GM18517 (cell line): ENCODE results near the gene ASCC1.
"Not testable (repeated sequence)": the region's sequence is repeated elsewhere in the genome, so short reads cannot be mapped to it uniquely, and the experiment has no call there.

Source experiments
- ATAC-seq: cut with Tn5 transposase; IDR thresholded peaks from one replicate; pipeline ENCODE4 v1.9.1; 2021; ENCODE audit warnings: mild to moderate bottlenecking, moderate library complexity; ENCODE audit not compliant: unreplicated experiment

Gene ASCC1

DNA sequence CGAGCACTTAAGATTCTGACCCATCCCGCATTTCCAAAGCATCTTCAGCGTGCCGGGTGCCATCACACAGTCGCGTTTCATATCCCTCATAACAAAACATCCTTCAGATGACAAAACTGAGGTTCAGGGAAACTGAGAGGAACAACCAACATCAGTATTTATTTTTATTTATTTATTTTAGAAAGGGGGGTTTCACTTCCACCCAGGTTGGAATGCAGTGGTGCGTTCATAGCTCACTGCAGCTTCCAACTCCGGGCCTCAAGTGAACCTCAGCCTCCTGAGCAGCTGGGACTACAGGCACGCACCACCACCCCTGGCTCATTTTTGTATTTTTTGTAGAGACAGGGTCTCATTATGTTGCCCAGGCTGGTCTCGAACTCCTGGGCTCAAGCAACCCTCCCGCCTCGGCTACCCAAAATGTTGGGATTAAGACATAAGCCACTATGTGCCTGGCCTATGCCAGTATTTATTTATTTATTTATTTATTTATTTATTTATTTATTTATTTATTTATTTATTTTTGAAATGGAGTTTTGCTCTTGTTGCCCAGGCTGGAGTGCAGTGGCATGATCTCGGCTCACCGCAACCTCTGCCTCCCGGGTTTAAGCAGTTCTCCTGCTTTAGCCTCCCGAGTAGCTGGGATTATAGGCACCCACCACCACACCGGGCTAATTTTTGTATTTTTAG is 33.2 kb upstream of the ASCC1 start:
- ATAC-seq, result not testable (repeated sequence)

DNA sequence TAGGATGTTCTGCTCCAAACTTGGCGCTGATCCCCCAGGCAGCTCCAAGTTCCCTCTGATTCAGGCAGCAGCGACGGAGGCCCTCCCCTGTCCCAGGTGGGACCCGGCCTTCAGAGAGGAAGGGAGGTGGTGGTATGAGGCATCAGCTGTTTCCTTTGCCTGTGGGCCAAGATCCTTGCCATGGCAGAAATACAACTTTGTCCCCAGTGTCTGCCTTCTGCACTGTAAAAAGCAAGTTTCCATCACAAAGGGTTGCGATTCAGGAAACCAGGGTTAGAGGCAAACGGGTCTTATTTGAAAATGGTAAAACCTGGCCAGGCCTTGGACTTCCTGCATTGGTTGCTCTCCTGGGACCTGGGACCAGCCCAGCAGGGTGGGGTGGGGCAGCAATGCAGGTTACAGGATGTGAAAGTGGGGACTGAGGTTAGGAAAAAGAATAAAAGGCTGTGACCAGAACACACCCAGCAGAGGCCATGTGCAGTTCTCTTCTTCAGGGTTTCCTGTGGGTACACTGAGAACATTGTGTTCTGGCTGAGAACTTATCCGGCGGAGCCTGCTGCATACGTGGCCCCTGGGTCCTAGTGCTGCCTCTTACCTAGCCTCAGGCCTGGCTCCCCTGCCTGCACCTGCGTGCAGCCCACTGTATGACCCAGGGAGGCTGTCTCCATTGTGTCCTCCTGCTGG is 32.5 kb upstream of the ASCC1 start:
- ATAC-seq, result peak; percentile 75

DNA sequence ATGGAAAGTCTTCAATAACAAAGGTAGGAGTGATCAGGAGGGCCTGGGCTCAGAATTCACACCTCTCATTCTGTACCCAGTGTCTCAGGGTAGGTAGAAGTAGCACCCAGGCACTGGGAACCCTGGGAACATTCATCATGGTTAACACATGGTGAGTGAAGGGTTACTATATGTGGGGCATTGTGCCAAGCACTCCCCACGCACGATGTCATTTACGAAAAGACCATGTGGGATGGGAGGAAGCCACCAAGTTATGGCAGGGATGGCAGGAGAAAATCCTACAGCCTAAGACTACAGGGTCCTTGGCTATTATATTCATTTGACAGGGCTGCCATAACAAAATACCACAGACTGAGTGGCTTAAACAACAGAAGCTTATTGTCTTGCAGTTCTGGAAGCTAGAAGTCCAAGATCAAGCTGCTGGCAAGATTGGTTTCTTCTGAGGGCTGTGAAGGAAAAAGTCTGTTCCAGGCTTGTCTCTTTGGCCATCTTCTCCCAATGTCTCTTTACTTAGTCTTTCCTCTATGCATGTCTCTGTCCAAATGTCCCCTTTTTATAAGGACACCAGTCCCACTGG is 30.0 kb upstream of the ASCC1 start:
- ATAC-seq, result no peak

DNA sequence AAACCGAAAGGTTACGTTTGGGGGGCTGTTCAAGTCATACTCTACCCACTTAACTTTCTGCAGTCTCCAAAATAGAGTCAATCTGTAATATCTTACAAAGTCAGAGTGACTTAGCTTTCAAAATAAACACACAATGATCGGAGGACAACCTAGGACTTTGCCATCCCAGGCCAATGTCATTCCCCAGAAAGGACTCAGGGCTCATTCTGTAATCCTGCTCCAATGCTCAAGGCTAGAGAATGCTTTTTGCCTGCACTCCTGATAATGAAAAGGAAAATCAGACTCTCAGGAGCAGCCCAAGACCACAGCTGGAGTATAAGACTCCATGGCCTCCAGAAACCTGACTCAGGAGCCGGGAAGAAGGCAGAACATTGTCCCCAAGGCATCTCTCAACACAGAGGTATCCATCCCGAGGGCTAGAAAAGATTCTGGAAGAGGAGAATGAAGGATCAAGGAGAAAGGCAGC is 28.5 kb upstream of the ASCC1 start:
- no peak for ATAC-seq

DNA sequence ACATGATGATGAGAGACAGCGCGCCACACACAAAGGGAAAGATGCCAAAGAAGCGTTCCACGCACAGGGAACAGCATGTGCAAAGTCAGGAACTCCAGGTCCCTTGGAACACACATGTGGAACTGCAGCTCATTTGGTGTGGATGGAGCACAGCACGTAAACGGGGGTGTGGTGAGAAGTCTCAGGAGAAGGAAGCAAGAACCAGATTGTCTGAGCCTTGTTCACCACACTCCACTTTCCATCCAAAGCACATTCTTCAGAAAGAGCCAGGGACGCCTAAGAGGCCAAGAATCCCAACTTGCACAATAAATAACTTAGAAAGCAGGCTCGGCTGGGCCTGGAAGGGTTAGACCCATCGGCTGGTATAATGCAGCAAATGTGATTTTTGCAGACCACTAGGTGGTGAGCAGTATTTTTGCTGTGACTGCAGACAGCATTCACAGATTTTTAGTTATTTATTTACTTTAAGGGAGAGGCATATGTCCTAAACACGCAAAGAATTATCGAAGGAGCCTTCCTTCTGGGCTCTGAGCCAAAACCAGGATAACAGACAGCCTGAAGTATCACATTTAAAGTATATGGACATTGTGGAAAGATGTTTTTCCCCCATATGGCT is 27.9 kb upstream of the ASCC1 start:
- no peak for ATAC-seq

DNA sequence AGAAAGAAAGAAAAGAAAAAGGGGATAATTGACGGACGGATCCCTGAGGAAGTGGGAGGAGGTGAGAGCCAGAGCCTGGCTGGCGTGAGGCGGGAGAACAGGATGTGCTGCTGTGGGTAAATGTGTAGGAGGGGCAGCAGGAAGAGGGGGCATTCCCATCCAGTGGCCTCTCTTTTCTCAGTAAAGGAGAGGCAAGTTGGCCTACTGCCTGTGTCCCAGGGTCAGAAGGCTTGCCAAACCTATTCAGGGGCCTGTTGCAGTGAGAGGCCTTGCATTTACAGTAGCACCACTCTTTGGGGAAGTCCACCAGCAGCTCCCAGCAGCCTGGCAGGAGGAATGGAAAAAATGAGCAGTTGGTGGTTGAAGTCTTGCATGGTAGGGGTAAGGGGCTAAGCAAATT is 26.6 kb upstream of the ASCC1 start:
- no peak for ATAC-seq

DNA sequence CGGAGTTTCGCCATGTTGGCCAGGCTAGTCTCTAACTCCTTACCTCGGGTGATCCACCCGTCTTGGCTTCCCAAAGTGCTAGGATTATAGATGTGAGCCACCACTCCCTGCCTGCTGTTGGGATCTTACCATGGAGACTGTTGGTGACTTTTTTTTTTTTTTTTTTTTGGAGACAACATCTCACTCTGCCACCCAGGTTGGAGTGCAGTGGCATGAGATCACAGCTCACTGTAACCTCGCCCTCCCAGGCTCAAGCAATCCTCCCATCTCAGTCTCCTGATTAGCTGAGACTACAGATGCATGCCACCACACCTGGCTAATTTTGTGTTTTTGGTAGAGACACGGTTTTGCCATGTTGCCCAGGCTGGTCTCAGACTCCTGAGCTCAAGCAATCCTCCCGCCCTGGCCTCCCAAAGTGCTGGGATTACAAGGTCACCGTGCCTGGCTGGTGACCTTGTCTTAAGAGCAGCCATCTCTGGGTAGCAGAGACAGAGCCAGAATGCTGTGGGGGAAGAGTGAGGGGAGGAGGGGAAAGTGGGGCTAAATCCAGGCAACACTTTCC is 25.7 kb upstream of the ASCC1 start:
- ATAC-seq, result no peak

DNA sequence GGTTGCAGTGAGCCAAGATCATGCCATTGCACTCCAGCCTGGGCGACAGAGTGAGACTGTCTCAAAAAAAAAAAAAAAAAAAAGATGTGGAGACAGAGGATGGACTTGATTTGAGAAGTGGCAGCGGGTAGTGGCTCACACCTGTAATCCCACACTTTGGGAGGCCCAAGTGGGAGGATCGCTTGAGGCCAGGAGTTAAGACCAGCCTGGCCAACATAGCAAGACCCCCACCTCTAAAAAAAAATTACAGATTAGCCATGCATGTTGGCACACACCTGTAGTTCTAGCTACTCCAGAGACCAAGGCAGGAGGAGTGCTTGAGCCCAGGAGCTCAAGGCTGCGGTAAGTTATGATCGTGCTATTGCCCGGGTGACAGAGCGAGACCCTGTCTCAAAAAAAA is 24.3 kb upstream of the ASCC1 start:
- ATAC-seq, result no peak

DNA sequence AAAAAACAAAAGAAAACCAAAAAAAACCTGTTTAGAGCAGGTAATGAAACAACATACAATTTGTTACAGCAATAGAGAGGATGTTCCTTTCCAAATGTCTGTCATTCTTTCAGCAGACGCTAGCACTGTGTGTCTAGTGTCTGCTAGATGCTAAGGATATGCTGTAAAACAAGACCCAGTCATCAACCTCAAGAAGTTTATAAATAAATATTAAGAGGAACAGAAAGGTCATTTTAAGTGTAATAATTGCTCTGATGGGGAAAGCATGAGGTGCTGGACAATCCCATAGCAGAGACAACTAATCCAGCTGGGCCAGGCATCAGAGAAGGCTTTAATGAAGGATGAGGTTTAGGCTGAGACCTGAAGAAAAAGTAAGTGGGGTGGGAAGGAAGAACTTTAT is 23.3 kb upstream of the ASCC1 start:
- no peak for ATAC-seq

DNA sequence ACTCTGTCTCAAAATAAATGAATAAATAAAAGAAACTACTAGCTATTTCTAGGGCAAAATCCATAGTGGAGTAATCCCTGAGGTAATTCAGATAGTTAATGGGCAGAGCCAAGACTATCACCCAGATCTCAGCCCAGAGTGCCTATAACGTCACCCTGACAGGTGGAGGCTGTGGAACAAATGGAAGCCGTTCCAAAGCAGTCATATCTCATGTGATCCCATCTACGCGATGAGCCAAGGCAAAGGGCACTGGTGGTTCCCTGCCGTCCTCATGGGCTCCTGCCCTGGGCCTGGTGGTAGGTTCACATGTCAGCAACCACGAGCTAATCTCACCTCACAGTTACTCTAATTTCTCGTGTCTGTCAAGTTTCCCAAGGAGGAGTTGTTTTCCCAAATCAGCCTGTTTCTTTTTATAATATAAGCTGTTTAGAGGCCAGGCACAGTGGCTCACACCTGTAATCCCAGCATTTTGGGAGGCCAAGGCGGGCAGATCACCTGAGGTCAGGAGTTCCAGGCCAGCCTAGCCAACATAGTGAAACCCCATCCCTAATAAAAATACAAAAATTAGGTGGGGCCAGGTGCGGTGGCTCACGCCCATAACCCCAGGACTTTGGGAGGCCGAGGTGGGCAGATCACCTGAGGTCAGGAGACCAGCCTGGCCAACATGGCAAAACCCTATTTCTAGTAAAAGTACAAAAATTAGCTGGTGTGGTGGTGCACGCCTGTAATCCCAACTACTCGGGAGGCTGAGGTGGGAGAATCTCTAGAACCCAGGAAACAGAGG is 22.5 kb upstream of the ASCC1 start:
- no peak for ATAC-seq

DNA sequence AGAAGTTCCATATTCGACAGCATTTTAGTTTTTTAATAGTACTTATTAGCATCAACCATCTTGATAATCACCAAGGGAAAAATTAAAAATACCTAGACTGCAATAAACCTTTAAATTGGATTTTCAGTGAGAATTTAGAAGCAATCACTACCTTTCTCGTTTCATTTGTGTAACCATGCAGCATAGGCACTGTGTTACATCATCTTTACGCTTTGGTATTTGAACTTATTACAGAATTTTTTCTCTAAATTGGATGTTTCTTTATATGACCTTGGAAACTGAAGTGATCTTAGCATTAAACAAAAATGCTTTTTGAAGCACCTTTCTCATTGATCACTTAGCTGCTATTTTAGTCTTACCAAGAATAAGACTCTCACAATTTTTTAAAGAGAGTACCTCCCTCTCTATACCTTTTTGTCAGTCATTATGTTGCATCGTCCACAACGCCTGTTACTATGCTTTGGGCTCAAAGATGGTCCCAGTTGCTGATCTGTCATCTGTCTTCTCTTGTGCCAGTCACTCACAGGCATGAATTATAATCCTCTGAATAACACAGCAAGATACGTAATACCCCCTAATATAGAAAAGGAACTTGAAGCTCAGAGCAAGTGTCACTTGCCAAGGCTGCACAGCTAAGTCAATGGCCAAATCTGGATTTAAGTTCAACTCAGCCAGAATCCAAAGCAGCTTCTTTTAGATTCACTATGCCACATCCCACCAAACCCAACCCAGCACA is 19.6 kb upstream of the ASCC1 start:
- no peak for ATAC-seq

DNA sequence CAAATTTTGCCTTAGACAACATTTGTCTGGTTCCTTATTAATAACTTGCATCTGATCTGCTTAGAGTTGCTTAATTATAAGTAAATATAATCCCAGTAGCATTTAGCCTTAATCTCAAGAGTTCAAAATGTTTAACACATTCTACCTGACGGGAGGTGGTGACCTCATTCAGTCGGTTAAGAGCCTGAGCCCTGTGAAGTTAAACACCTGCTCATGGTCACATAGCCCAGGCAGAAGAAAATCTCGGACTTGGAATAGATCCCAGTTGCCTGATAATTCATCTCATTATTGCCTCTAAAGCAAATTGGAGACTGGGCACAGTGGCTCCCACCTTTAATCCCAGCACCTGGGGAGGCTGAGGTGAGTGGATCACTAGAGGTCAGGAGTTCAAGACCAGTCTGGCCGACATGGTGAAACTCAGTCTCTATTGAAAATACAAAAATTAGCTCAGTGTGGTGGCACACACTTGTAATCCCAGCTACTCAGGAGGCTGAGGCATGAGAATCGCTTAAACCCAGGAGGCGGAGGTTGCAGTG is 18.6 kb upstream of the ASCC1 start:
- ATAC-seq, result no peak

DNA sequence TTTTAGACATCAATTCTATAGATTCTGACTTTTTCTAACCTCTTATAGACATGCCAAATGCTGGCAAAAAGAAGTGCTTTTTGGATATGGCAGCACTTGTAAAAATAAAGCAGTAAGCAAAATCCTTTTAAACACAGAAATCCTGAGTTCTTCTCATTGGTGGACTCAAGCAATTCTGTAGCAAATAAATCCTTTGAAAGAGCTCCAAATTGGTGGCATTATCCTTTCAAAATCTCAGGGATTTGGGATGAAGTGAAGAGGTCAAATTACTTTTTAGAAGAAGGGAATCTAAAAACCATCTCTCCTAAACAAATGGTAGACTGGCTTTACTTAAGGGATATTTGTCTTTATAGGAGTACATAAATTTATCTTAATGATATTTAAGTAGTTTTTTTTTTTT is 17.5 kb upstream of the ASCC1 start:
- ATAC-seq, result no peak

DNA sequence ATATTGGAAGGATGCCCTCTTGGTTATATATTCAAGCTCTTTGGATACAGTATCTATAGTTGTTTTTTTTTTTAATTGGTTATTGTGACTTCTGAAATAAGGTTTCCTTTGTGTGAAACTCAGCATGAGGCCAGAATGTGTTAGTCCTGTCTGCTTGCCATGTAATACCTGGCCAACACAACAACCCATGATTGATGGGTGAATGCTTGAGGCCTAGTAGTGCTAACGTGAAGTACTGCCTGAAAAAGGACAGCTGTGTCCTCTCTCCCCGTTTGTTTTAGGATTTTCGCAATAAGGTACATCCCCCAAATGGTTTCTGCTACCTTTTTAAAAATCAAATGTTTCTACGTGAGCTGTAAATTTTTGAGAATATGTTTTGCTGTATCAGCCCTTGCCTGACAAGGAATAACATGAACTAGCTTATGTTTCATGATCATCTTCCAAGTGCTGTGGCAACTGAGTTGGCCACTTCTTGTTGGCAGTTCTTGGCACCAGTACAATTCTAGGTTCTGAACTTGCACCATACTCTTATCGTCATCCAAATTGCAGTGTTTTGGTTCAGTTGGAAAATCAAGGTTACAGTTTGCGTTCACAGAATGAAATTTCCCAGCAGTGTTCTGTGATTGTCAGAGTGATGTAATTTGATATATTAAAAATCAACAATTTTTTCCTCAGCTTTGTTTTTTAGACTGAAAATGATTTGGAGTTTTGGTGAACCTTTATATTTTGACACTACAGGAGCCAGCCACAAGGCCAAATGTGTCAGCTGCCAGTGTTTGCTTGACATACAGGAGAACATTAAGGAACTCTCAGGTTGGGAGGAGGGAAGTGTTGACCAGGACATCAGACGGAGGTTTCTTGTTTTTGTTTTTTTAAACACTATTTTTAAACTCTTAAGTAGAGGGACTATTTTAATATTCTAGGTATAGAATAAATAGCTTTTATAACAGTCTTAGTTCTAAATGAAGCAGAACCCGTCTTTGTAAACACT is 13.5 kb upstream of the ASCC1 start:
- no peak for ATAC-seq

DNA sequence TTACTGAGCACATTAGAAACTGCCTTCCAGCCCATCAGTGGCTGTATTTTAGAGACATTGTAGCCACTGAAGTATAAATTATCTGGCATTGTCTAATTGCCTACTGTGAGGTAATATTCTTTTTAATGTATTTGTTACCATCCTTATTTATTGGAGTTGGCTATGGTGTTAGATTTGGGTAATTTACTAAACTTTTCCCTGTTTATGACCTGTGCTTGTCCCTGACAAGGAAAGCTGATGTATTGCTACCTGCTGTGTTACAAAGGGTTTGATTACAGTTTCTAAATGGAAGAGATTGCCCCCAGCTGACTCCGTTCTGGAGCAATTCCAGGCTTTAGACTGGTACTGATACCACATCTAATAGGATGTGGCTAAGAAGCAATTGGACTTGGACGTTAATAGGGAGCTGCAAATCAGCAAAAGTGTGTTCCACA is 12.3 kb upstream of the ASCC1 start:
- no peak for ATAC-seq

DNA sequence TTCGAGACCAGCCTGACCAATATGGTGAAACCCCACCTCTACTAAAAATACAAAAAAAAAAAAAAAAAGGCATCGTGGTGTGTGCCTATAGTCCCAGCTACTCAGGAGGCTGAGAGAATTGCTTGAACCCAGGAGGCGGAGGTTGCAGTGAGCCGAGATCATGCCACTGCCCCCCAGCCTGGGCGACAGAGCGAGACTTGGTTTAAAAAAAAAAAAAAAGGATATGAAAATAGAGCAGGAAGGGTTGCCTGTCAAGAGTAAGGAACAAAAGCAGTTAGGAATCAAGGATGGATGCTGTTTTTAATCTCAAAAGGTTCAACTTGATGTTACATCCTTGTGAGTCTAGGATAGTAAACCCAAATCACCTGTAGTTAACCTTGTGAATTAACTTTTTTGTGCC is 11.8 kb upstream of the ASCC1 start:
- no peak for ATAC-seq

DNA sequence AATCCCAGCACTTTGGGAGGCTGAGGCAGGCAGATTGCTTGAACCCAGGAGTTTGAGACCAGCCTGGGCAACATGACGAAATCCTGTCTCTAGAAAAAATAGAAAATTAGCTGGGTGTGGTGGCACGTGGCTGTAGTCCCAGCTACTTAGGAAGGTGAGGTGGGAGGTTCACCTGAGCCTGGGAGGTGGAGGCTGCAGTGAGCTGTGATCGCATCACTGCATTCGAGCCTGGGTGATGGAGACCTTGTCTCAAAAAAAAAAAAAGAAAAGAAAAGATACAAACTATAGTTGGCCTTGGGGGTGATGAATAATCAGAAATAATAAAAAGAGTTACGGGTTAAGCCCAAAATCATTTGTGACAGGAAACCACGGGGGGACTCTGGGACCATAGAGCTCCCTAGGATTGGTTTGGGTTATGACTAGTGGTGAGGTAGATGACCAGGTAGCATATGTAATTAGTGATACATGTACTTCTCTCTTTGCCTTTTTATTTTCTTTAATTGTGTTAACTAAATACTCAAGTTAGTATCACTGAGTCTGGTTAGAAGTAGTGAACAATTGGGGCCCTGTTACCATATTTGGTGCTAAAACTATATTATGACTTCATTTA is 10.4 kb upstream of the ASCC1 start:
- ATAC-seq, result no peak

DNA sequence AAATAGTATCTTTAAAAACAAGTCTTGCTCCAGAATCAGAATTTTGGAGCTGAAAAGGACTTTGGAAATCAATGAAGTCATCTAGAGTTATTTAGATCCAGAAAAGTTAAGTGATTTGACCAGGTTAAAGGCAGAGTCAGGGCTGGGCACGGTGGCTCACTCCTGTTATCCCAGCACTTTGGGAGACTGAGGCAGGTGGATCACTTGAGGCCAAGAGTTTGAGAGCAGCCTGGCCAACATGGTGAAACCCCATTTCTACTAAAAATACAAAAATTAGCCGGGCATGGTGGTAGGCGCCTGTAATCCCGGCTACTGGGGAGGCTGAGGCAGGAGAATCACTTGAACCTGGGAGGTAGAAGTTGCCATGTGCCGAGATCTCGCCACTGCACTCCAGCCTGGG is 8.1 kb upstream of the ASCC1 start:
- not testable (repeated sequence) for ATAC-seq
